Measurements from ENCODE around the gene MAST4. TPM values are rescaled to one million over a fixed set of nuclear protein-coding genes. Genes with fewer than 3 reads are reported as not detected.

MAST4 gene
- total and polyA plus RNA-seq, 2 of the 4 experiments (the other 2 are of a cell fraction): 4.8 to 6.8 TPM

DNA sequence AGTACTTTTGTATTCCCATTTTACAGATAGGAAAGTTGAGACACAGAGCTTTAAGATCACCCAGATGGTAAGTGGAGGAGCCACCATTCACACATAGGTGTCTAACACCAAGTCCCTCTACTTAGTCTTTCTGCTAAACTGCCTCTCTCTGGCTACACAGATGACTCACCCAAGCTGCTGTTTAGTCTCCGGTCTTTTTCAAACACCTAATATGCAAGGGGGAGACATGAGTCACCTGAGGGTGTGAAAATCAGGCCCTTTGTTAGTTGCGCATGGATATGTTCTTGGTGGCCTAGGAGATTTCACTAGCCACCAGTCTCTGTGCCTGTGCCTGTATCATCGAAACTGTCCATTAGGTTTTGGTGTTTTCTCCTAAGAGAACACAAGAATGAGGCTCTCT lies 117.8 kb downstream of the MAST4 start:
- BruUV-seq (replicated peaks): no TSS peak

More for the DNA sequence above, 117.8 kb downstream of the MAST4 start:
- no peak overlapping the region for H3K14ac ChIP-seq (replicated peaks; ENCODE audit: low read depth, low read length)
- no peak overlapping the region for H2AK9ac ChIP-seq (replicated peaks; ENCODE audit: low read depth, low read length, poor library complexity)
- H4K20me1 ChIP-seq (ENCODE audit: insufficient read depth, low read length): no peaks in the 10 kb centered on the region
- CTCF ChIA-PET: no interaction called here
- ATAC-seq (ENCODE audit: low read depth) (no peak), DNase-seq (no peak)
- no peak overlapping the region for H2BK5ac ChIP-seq (ENCODE audit: low read depth, low read length, poor library complexity, severe bottlenecking)
- no peak overlapping the region for H2BK15ac ChIP-seq (ENCODE audit: low read depth, low read length)
- no peak overlapping the region for H3K18ac ChIP-seq (ENCODE audit: low read depth, low read length)
- H4K8ac ChIP-seq (ENCODE audit: low read depth in 2 of 2, low read length in 2 of 2): no peak overlapping the region
- POLR2A ChIA-PET (ENCODE audit: unreplicated experiment): no interaction called here
- no peak overlapping the region for H3K4ac ChIP-seq (ENCODE audit: low read depth, low read length)
- H3K4me2 ChIP-seq (ENCODE audit: low read depth, low read length): no peak overlapping the region
- H3K36me3 ChIP-seq (ENCODE audit: control insufficient read depth, insufficient read depth, low read length): no peaks in the 10 kb centered on the region
- H2AK5ac ChIP-seq (ENCODE audit: low read depth, low read length): no peak overlapping the region
- H4K91ac ChIP-seq (ENCODE audit: insufficient read depth, low read depth, low read length): no peak overlapping the region
- H3K9ac ChIP-seq (ENCODE audit: low read depth, low read length): no peak overlapping the region
- H3K9me3 ChIP-seq (ENCODE audit: control insufficient read depth, insufficient read depth, low read length): no peaks in the 10 kb centered on the region
- WGBS, 2 experiments (ENCODE audit: extremely low coverage in 2 of 2, insufficient read length in 1 of 2): no CpG with 5 or more reads among the region's 3 CpGs
- no peaks in the 10 kb centered on the region for H3K9me1 ChIP-seq (ENCODE audit: insufficient read depth, low read length)
- no peak overlapping the region for H4K5ac ChIP-seq (ENCODE audit: low read depth, low read length)
- no peak overlapping the region for H3K56ac ChIP-seq (ENCODE audit: extremely low read depth, insufficient read depth, low read length)
- no peak overlapping the region for H2BK20ac ChIP-seq (ENCODE audit: low read depth, low read length)
- TF ChIP-seq RFX5 (IDR thresholded peaks at IDR 0.05; ENCODE audit: low read depth, low read length) (no peak), FOS (IDR thresholded peaks at IDR 0.05; ENCODE audit: low read depth, low read length) (no peak), RCOR1 (IDR thresholded peaks at IDR 0.05; ENCODE audit: insufficient replicate concordance, low read length) (no peak), CEBPB (IDR thresholded peaks at IDR 0.05; ENCODE audit: low read depth, low read length) (no peak), POLR2A (IDR thresholded peaks at IDR 0.05; ENCODE audit: low read depth, low read length) (no peak), RAD21 (IDR thresholded peaks at IDR 0.05; ENCODE audit: low read length) (no peak)
- TF ChIP-seq, protein P1, sequence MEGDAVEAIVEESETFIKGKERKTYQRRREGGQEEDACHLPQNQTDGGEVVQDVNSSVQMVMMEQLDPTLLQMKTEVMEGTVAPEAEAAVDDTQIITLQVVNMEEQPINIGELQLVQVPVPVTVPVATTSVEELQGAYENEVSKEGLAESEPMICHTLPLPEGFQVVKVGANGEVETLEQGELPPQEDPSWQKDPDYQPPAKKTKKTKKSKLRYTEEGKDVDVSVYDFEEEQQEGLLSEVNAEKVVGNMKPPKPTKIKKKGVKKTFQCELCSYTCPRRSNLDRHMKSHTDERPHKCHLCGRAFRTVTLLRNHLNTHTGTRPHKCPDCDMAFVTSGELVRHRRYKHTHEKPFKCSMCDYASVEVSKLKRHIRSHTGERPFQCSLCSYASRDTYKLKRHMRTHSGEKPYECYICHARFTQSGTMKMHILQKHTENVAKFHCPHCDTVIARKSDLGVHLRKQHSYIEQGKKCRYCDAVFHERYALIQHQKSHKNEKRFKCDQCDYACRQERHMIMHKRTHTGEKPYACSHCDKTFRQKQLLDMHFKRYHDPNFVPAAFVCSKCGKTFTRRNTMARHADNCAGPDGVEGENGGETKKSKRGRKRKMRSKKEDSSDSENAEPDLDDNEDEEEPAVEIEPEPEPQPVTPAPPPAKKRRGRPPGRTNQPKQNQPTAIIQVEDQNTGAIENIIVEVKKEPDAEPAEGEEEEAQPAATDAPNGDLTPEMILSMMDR (conservative IDR thresholded peaks at IDR 0.05; ENCODE audit: low read depth, low read length): no peak
- no peak overlapping the region for H3K23ac ChIP-seq (ENCODE audit: low read depth, low read length)
- dilution Hi-C loops (cut with HindIII; ENCODE audit: low sequenced_read_pairs, unreplicated experiment): no loop called here
- H2BK120ac ChIP-seq (ENCODE audit: low read depth, low read length): no peak overlapping the region
- H3K4me3 ChIP-seq (ENCODE audit: insufficient read depth, low read depth, low read length): no peak overlapping the region
- intact Hi-C loops (cut with micrococcal nuclease): no loop called here
- H2AFZ ChIP-seq (replicated peaks; ENCODE audit: low read length, poor library complexity): no peak overlapping the region
- H3K79me1 ChIP-seq (ENCODE audit: low read depth in 1 of 2, low read length in 2 of 2): no peaks in the 10 kb centered on the region
- in situ Hi-C loops (cut with MboI; ENCODE audit: low sequenced_read_pairs): no loop called here
- H3K4me1 ChIP-seq (ENCODE audit: control insufficient read depth, insufficient read depth, low read length): no peaks in the 10 kb centered on the region
- H3K27me3 ChIP-seq (ENCODE audit: control insufficient read depth, insufficient read depth, low read length): no peaks in the 10 kb centered on the region
- no peak overlapping the region for H3K27ac ChIP-seq (ENCODE audit: insufficient read depth, low read length)

Measured in IMR-90 (cell line).